ENCODE data around the gene FUBP3.

The FUBP3 gene

GRCh38 chr9:130609163-130609562 is 29.8 kb downstream of the FUBP3 start:
- TF ChIP-seq CTCF (IDR thresholded peaks at IDR 0.05; ENCODE audit: borderline replicate concordance, control extremely low read depth, extremely low read depth, insufficient read depth, missing control alignments), result no peak
- in situ Hi-C loops (cut with MboI; ENCODE audit: low sequenced_read_pairs, unreplicated experiment), result no loop called here
- DNase-seq (ENCODE audit: low spot score), result peak; percentile 10

GRCh38 chr9:130610862-130611707 is 31.7 kb downstream of the FUBP3 start:
- no peak for TF ChIP-seq CTCF (IDR thresholded peaks at IDR 0.05; ENCODE audit: borderline replicate concordance, control extremely low read depth, extremely low read depth, insufficient read depth, missing control alignments)
- DNase-seq (ENCODE audit: low spot score), result no peak
- in situ Hi-C loops (cut with MboI; ENCODE audit: low sequenced_read_pairs, unreplicated experiment), result no loop called here

DNA sequence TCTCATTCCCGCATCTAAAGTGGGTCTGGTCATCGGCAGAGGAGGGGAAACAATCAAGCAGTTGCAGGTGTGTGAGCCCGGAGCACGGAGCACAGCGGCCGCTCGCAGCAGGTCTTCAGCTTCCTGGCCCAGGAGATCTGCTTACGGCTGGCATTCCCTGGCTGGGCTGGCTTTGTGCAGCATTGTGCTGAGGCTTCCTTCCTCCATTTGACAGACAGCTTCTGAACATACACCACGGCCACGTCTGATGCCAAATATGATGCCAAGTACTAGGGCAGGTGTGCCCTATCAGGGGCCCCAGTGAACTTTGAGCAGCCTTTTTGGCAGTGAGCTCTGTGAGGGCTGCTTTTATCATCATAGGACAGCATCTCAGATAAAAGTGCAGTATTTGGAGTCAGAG is 37.1 kb downstream of the FUBP3 start:
- DNase-seq (ENCODE audit: low spot score), result no peak
- in situ Hi-C loops (cut with MboI; ENCODE audit: low sequenced_read_pairs, unreplicated experiment), result no loop called here
- no peak for TF ChIP-seq CTCF (IDR thresholded peaks at IDR 0.05; ENCODE audit: borderline replicate concordance, control extremely low read depth, extremely low read depth, insufficient read depth, missing control alignments)

DNA sequence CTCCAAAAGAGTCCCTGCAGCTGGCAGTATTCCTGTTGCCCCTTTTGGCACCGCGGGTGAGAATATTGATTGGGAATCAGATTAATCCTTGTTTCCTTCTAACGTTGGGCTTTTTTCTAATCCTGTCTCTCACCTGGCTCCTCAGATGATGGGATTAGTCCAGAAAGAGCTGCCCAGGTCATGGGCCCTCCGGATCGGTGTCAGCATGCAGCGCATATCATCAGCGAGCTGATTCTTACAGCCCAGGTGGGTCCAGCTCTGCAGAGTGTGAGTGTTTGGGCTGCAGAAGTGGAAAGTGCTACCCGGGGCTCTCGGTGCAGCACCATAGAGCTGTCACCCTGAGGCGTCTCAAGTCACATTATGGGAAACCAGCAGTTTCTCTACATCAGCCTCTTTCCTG is 44.1 kb downstream of the FUBP3 start:
- DNase-seq (ENCODE audit: low spot score), result no peak
- in situ Hi-C loops (cut with MboI; ENCODE audit: low sequenced_read_pairs, unreplicated experiment), result no loop called here
- no peak for TF ChIP-seq CTCF (IDR thresholded peaks at IDR 0.05; ENCODE audit: borderline replicate concordance, control extremely low read depth, extremely low read depth, insufficient read depth, missing control alignments)

- no peak for TF ChIP-seq CTCF (IDR thresholded peaks at IDR 0.05; ENCODE audit: borderline replicate concordance, control extremely low read depth, extremely low read depth, insufficient read depth, missing control alignments)
- in situ Hi-C loops (cut with MboI; ENCODE audit: low sequenced_read_pairs, unreplicated experiment), result no loop called here
- DNase-seq (ENCODE audit: low spot score), result no peak
Observed at GRCh38 chr9:130624154-130624553, 44.8 kb downstream of the FUBP3 start.

GRCh38 chr9:130626249-130626996 is 47.0 kb downstream of the FUBP3 start:
- no peak for TF ChIP-seq CTCF (IDR thresholded peaks at IDR 0.05; ENCODE audit: borderline replicate concordance, control extremely low read depth, extremely low read depth, insufficient read depth, missing control alignments)
- in situ Hi-C loops (cut with MboI; ENCODE audit: low sequenced_read_pairs, unreplicated experiment), result no loop called here
- DNase-seq (ENCODE audit: low spot score), result no peak

Data from GM13976 (cell line).